ENCODE measurements around the gene BPIFB2.
"Not testable (repeated sequence)": the region's sequence is repeated elsewhere in the genome, so short reads cannot be mapped to it uniquely, and the experiment has no call there.

Gene BPIFB2

GRCh38 chr20:33042983-33043730, 35.7 kb downstream of the BPIFB2 start:
- no peak for DNase-seq

GRCh38 chr20:33043731-33044181, 36.3 kb downstream of the BPIFB2 start:
- no peak for DNase-seq

- DNase-seq, result not testable (repeated sequence)
Measured at GRCh38 chr20:33045129-33045721, 37.7 kb downstream of the BPIFB2 start.

GRCh38 chr20:33046412-33046811, 38.9 kb downstream of the BPIFB2 start:
- no peak for DNase-seq

GRCh38 chr20:33051333-33051732, 43.8 kb downstream of the BPIFB2 start:
- DNase-seq, result no peak

- DNase-seq, result no peak
Measured at GRCh38 chr20:33053291-33054106, 46.0 kb downstream of the BPIFB2 start, which contains the start of gene BPIFB3. Gene BPIFB3 (plus strand): TSS chr20:33053903. CDS start chr20:33055436, 1,533 bp downstream.

GRCh38 chr20:33054381-33054780, 46.9 kb downstream of the BPIFB2 start:
- DNase-seq, result no peak

- DNase-seq, result no peak
Measured at GRCh38 chr20:33054791-33055190, 47.3 kb downstream of the BPIFB2 start.

GRCh38 chr20:33059136-33059535, 51.6 kb downstream of the BPIFB2 start:
- DNase-seq, result no peak

- DNase-seq, result no peak
Measured at GRCh38 chr20:33059741-33060390, 52.4 kb downstream of the BPIFB2 start.

GRCh38 chr20:33061658-33062028, 54.1 kb downstream of the BPIFB2 start:
- DNase-seq, result no peak

- no peak for DNase-seq
Measured at GRCh38 chr20:33062105-33062824, 54.8 kb downstream of the BPIFB2 start.

- DNase-seq, result no peak
Measured at GRCh38 chr20:33062825-33063149, 55.3 kb downstream of the BPIFB2 start.

- DNase-seq, result no peak
Measured at GRCh38 chr20:33063271-33063670, 55.8 kb downstream of the BPIFB2 start.

- no peak for DNase-seq
Measured at GRCh38 chr20:33064572-33065287, 57.2 kb downstream of the BPIFB2 start.

- no peak for DNase-seq
Measured at GRCh38 chr20:33065785-33066184, 58.3 kb downstream of the BPIFB2 start.

- DNase-seq, result no peak
Measured at GRCh38 chr20:33067806-33068205, 60.3 kb downstream of the BPIFB2 start.

- no peak for DNase-seq
Measured at GRCh38 chr20:33068251-33068939, 60.9 kb downstream of the BPIFB2 start.

- no peak for DNase-seq
Measured at GRCh38 chr20:33069673-33070072, 62.2 kb downstream of the BPIFB2 start.

- no peak for DNase-seq
Measured at GRCh38 chr20:33070111-33071053, 62.9 kb downstream of the BPIFB2 start.

All from NCI-H345 (cell line).